GM19463 (cell line): Measurements from ENCODE around the gene SQSTM1.

Experiments used
- ATAC-seq: cut with Tn5 transposase; IDR thresholded peaks from one replicate; pipeline ENCODE4 v1.9.1; 2021; ENCODE audit warnings: mild to moderate bottlenecking, moderate library complexity; ENCODE audit not compliant: unreplicated experiment

SQSTM1 gene

GRCh38 chr5:179794171-179794570 lies 26.5 kb upstream of the SQSTM1 start:
- no peak for ATAC-seq

DNA sequence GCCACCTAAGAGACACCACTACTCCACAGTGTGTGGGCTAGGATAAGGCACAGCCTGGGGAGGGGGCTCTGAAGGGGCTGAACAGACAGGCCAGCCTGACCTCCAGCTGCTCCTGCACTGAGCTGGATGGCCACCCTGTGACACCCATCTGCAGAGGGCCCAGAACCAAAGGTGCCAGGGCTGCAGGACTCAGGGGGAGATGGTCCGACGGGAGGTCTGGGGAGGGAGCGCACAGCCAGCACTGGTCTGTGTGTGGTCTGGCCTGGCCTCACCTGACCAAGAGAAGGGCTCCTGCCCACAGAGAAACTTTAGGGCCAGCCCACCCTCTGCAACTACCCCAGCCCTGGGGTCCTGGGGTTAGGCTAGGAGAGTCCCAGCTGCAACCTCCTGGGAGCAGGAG lies 26.1 kb upstream of the SQSTM1 start:
- no peak for ATAC-seq

GRCh38 chr5:179795049-179795862 lies 25.4 kb upstream of the SQSTM1 start:
- peak; percentile 1 for ATAC-seq

GRCh38 chr5:179795863-179796833 lies 24.6 kb upstream of the SQSTM1 start:
- peak; percentile 73 for ATAC-seq

- ATAC-seq: no peak
These were observed 23.7 kb upstream of the SQSTM1 start for GRCh38 chr5:179796877-179797608.

- no peak for ATAC-seq
These were observed 23.0 kb upstream of the SQSTM1 start for GRCh38 chr5:179797741-179798140.

- ATAC-seq: no peak
These were observed 22.4 kb upstream of the SQSTM1 start for GRCh38 chr5:179798144-179798770.

DNA sequence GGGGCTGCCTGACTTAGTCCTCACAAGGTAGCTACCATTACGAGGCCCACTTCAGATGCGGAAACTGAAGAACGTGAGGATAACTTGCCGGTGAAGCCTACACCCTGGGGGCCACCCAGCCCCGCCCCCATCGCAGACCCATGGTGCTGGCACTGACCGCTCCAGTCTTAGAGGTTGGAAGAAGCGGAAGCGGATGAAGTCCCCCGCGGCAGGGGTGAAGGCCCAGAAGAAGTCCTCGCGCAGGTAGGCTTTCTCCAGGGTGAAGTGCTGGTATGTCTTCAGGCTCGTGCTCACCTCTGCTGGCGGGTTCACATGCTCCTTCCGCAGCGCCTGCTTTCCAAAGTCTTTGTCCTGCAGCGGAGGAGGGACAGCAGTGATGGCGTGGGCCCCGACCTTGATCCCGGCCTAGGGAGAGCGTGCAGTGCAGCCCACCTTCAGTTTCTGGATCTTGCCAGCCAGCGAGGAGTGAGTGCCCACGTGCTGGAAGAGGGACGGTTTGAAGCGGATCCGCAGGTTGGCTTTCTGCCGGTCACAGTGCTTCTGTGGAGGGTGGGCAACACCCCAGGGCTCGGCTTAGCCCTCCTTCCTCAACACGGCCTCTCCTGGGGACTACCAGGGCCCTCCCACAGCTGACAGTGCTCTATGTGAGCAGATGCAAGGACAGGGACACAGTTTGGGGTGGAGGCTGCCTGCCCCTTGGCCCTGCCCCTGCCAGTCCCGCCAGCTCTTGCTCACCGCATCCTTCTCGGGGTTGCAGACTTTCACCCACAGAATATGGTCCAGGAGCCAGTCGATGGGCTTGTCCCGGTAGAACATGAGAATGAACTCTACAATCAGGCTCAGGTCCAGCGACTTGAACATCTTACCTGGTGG lies 21.7 kb upstream of the SQSTM1 start:
- no peak for ATAC-seq

DNA sequence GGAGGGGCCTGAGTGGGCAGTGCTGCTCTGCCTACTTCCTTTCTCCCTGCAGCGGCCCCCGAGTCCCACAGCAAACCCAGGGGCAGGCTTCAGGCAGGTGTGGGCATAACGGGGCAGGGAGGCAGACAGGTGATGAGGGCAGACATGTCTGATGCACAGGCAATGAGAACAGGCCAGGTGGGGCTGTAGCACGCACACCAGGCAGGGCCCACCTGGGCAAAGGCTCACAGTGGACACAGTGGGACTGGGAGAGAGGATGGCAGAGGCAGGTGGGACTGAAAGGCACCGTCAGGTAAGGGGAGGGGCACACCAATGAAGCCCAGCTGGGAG lies 21.1 kb upstream of the SQSTM1 start:
- ATAC-seq: no peak

GRCh38 chr5:179800071-179800695 lies 20.5 kb upstream of the SQSTM1 start:
- ATAC-seq: no peak

DNA sequence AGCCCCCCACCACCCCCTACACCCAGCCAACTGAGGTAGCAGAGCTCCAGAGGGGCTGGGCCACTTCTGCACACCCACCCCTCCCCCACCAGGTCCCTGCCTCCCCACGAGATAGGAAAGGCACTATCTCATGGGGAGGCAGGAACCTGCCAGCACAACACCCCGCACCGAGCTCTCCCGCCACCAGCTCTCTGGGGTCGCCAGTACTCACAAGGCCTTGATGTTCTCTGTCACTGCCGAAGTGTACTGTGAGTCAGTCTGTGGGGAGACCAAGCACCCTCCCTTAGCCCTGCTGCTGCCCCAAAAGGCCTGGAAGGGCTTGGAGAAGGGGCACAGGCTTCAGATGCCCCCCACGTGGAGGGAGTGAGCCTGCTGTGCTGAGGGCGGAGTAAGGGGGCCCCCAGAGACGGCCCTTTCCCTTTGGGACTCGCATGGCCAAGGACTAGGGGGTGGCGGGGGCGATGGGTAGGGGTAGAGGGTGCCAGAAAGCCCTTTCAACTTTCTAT lies 20.0 kb upstream of the SQSTM1 start:
- ATAC-seq: no peak

- peak; percentile 38 for ATAC-seq
These were observed 19.1 kb upstream of the SQSTM1 start for GRCh38 chr5:179801304-179802206.

- no peak for ATAC-seq
These were observed 18.4 kb upstream of the SQSTM1 start for GRCh38 chr5:179802207-179802883.

- no peak for ATAC-seq
These were observed 17.6 kb upstream of the SQSTM1 start for GRCh38 chr5:179802950-179803562.

DNA sequence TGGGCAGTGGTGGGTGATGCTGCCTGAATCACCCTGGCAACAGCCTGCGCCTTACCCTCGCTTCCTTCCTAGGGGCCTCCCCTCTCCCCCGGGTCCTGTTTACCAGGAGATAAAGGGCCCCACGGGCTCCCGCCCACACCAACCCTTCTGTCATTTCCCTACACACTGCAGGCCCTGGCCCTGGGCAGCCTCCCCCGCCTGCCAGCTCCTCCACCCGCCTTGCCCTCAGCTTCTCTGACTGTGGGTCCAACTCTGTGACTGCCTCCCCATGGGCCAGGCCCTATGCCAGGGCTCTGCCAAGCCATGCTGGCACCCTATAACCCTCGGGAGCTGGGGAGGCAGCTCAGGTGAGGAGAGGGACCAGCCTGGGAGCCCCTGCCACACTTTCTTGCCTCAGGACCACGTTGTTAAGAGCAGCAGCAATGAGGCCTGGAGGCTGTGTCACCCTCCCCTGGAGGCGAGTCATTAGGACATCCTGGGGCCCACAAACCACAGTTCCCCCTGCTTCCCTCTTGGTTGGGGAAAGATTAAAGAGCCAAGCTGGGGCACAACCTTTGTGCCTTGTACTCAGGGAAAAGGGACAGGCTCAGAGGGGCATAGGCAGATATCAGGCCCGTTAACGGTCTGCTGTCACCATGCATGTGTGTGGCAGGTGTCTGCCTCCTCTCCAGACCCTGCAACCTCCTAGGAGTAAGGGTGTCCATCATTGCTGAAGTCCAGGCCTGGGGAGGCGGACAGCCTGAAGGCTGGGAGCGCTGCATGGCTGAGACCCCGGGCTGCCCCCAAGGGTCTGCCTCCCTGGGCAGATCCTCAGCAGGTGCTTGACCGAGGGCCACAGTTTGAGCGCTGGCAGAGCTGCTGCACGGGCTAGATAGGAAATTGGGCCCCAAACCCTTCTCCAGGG lies 16.8 kb upstream of the SQSTM1 start:
- ATAC-seq: no peak

DNA sequence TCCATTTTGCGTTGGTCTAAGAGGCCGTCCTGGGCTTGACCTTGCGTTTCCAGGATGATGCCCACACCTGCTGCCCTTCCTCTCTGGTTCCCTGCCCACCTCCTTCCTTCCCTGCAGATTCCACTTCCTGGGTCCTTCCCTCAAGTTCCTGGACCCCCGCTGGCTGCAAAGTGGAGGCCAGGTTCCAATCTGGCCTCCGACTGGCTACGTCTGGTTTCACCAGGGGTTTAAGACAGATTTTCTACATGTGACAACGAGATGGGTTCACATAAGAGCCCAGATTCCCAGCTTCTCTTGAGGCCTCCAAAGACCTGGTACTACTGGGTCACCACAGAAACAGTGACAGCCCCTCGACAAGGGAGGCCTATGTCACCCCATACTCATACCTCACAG lies 16.2 kb upstream of the SQSTM1 start:
- no peak for ATAC-seq
